Mesendoderm (in vitro differentiated cells): ENCODE measurements around the gene SELENOV.

Experiments used
- DNase-seq: peaks from one replicate; pipeline ENCODE4 v3.0.0; 2013
- H2AK5ac ChIP-seq: 2 replicates; pipeline ENCODE4 v1.6.1; 2013; ENCODE audit warnings: low read length, inconsistent platforms
- H2BK120ac ChIP-seq: 2 replicates; pipeline ENCODE4 v1.6.1; 2013; ENCODE audit warnings: low read depth, mild to moderate bottlenecking, low read length, moderate library complexity, mixed read lengths
- H2BK15ac ChIP-seq: replicated peaks from 2 replicates; pipeline ENCODE4 v1.6.1; 2013; ENCODE audit warnings: low read depth, mild to moderate bottlenecking, moderate library complexity
- H2BK5ac ChIP-seq: 2 replicates; pipeline ENCODE4 v1.6.1; 2013; ENCODE audit warnings: low read length, inconsistent platforms
- H3K18ac ChIP-seq: 2 replicates; pipeline ENCODE4 v1.6.1; 2013; ENCODE audit warnings: mild to moderate bottlenecking, low read length, mixed read lengths
- H3K23ac ChIP-seq: one replicate; pipeline ENCODE4 v1.6.1; 2013; ENCODE audit warnings: low read length
- H3K27ac ChIP-seq: 2 replicates; pipeline ENCODE4 v1.5.1; 2013; ENCODE audit warnings: low read depth, mild to moderate bottlenecking, inconsistent platforms, low read length, moderate library complexity
- H3K27me3 ChIP-seq: 2 replicates; pipeline ENCODE4 v1.6.1; 2013; ENCODE audit warnings: low read length, control low read depth, mild to moderate bottlenecking, inconsistent platforms; ENCODE audit not compliant: insufficient read depth, poor library complexity
- H3K36me3 ChIP-seq: 2 replicates; pipeline ENCODE4 v1.6.1; 2013; ENCODE audit warnings: low read length, inconsistent platforms; ENCODE audit not compliant: control insufficient read depth, insufficient read depth
- H3K4ac ChIP-seq: one replicate; pipeline ENCODE4 v1.6.1; 2013; ENCODE audit warnings: low read depth, mild to moderate bottlenecking, low read length, moderate library complexity
- H3K4me1 ChIP-seq: 2 replicates; pipeline ENCODE4 v1.6.1; 2013; ENCODE audit warnings: low read depth, low read length, inconsistent platforms; ENCODE audit not compliant: control insufficient read depth
- H3K4me2 ChIP-seq: 2 replicates; pipeline ENCODE4 v1.6.1; 2013; ENCODE audit warnings: low read length
- H3K4me3 ChIP-seq: 2 replicates; pipeline ENCODE4 v1.5.1; 2013; ENCODE audit warnings: mild to moderate bottlenecking, low read length
- H3K56ac ChIP-seq: one replicate; pipeline ENCODE4 v1.6.1; 2013; ENCODE audit warnings: low read length
- H3K79me1 ChIP-seq: 2 replicates; pipeline ENCODE4 v1.6.1; 2013; ENCODE audit warnings: low read length, inconsistent platforms
- H3K79me2 ChIP-seq: 2 replicates; pipeline ENCODE4 v1.6.1; 2013; ENCODE audit warnings: mild to moderate bottlenecking, low read length; ENCODE audit not compliant: control insufficient read depth, insufficient read depth
- H3K9ac ChIP-seq: 2 replicates; pipeline ENCODE4 v1.6.1; 2013; ENCODE audit warnings: low read length, inconsistent platforms
- H4K5ac ChIP-seq: one replicate; pipeline ENCODE4 v1.6.1; 2013; ENCODE audit warnings: low read length
- H4K8ac ChIP-seq: one replicate; pipeline ENCODE4 v1.6.1; 2013; ENCODE audit warnings: low read depth, mild to moderate bottlenecking, control low read depth, low read length, moderate library complexity
- WGBS: extraction: QIAGEN DNeasy Blood & Tissue Kit; methylation state at CpG from one replicate; pipeline ENCODE4 v1.1.7; 2013; ENCODE audit warnings: low lambda C conversion rate, missing lambda C conversion rate; ENCODE audit not compliant: insufficient coverage; ENCODE audit errors: extremely low coverage; 5-methylcytosine and 5-hydroxymethylcytosine counted together

The SELENOV gene

GRCh38 chr19:39470724-39471339, 44.1 kb upstream of the SELENOV start:
- no peaks in the 10 kb centered on the region for H3K79me2 ChIP-seq
- no peak overlapping the region for H2BK120ac ChIP-seq
- peaks cover 26% of the 10 kb centered on the region for H3K36me3 ChIP-seq
- H3K79me1 ChIP-seq, result no peaks in the 10 kb centered on the region
- H3K4me3 ChIP-seq, result no peak overlapping the region
- no peak for DNase-seq
- no peak overlapping the region for H3K18ac ChIP-seq
- no peak overlapping the region for H3K23ac ChIP-seq
- H3K4me1 ChIP-seq, result no peaks in the 10 kb centered on the region
- no peak overlapping the region for H3K56ac ChIP-seq
- no CpG with 5 or more reads among the region's 7 CpGs for WGBS
- no peak overlapping the region for H2BK5ac ChIP-seq
- H3K4ac ChIP-seq, result no peak overlapping the region
- H4K5ac ChIP-seq, result no peak overlapping the region
- H4K8ac ChIP-seq, result no peak overlapping the region
- no peak overlapping the region for H2BK15ac ChIP-seq
- H3K9ac ChIP-seq, result no peak overlapping the region
- no peak overlapping the region for H3K27ac ChIP-seq
- no peak overlapping the region for H3K4me2 ChIP-seq
- H3K27me3 ChIP-seq, result no peaks in the 10 kb centered on the region
- H2AK5ac ChIP-seq, result no peak overlapping the region

DNA sequence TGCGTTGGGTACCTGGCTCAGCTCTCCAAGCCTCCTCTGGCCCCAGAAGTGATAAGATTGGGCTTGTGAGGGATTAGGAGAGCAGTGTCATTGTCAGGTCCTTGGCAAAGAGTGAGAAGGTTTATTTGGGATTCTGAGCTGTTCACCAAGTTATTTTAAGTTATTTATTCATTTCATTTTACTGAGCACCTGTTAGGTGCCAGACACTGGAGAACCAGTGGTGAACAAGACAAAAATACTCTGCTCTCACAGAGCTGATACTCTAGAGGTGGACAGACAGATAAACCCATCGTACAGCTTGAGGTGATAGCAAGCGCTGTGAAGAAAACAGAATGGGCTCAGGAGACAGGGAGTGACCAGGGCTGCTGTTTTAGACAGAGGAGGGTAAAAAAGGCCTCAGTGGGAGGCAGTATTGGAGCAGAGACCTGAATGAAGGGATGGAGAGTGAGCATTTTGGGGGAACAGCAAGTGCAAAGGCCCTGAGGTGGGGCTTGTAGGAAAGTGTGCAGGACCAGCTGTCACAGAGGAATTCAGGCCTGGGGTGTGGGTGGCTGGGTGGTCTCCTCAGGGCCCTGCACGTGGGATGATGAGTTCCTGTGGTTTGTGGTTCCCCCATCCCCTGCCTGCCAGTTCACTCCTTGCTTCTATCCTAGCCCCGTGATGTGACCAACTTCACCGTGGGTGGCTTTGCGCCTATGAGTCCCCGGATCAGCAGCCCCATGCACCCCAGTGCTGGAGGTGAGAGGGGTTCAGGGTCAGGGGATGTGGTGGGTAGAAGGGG, 43.0 kb upstream of the SELENOV start:
- DNase-seq, result no peak
- Histone ChIP-seq H3K36me3 (peaks cover 22% of the 10 kb centered on the region), H3K23ac (no peak overlapping the region), H3K79me2 (no peaks in the 10 kb centered on the region), H4K5ac (no peak overlapping the region), H2BK15ac (no peak overlapping the region), H3K27ac (no peak overlapping the region), H3K27me3 (no peaks in the 10 kb centered on the region), H2AK5ac (no peak overlapping the region), H3K4me3 (no peak overlapping the region), H2BK5ac (no peak overlapping the region), H3K79me1 (no peaks in the 10 kb centered on the region), H3K9ac (no peak overlapping the region), H3K18ac (no peak overlapping the region), H3K56ac (no peak overlapping the region), H3K4ac (no peak overlapping the region), H3K4me2 (no peak overlapping the region), H2BK120ac (no peak overlapping the region), H4K8ac (no peak overlapping the region), H3K4me1 (no peaks in the 10 kb centered on the region)
- WGBS, result no CpG with 5 or more reads among the region's 8 CpGs

DNA sequence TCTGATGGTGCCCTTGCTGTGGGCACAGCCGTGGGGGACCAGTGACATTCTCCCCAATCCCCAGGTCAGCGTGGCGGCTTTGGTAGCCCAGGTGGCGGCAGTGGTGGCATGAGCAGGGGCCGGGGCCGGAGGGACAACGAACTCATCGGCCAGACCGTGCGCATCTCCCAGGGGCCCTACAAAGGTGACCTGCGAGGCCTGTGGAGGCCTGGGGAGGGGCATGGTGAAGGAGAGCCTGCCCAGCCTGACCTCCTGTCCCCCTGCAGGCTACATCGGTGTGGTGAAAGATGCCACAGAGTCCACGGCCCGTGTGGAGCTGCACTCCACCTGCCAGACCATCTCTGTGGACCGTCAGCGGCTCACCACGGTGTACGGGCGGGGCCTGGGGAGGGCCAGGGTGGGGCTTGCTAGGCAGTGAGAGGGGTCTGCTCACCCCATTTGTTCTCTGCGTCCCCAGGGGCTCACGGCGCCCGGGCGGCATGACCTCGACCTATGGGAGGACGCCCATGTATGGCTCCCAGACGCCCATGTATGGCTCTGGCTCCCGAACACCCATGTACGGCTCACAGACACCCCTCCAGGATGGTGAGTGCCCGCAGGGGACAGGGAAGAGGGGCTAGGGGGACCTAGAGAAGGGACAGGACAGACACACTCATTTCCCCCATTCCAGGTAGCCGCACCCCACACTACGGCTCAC, 42.0 kb upstream of the SELENOV start:
- Histone ChIP-seq H3K4ac (no peak overlapping the region), H4K8ac (no peak overlapping the region), H3K4me1 (no peaks in the 10 kb centered on the region), H3K27ac (no peak overlapping the region), H3K18ac (no peak overlapping the region), H3K27me3 (no peaks in the 10 kb centered on the region), H2BK5ac (no peak overlapping the region), H3K36me3 (peaks cover 22% of the 10 kb centered on the region), H3K79me1 (no peaks in the 10 kb centered on the region), H3K9ac (no peak overlapping the region), H3K4me2 (no peak overlapping the region), H3K79me2 (no peaks in the 10 kb centered on the region), H2BK15ac (no peak overlapping the region), H3K23ac (no peak overlapping the region), H2AK5ac (no peak overlapping the region), H2BK120ac (no peak overlapping the region), H3K56ac (no peak overlapping the region), H4K5ac (no peak overlapping the region), H3K4me3 (no peak overlapping the region)
- WGBS, result no CpG with 5 or more reads among the region's 32 CpGs
- no peak for DNase-seq

GRCh38 chr19:39473443-39473960, 41.4 kb upstream of the SELENOV start:
- Histone ChIP-seq H3K4me3 (no peak overlapping the region), H3K4me2 (no peak overlapping the region), H3K79me1 (no peaks in the 10 kb centered on the region), H2BK5ac (no peak overlapping the region), H2BK15ac (no peak overlapping the region), H3K4me1 (no peaks in the 10 kb centered on the region), H3K36me3 (peaks cover 22% of the 10 kb centered on the region), H3K9ac (no peak overlapping the region), H2AK5ac (no peak overlapping the region), H2BK120ac (no peak overlapping the region), H3K18ac (no peak overlapping the region), H3K79me2 (no peaks in the 10 kb centered on the region), H3K27me3 (no peaks in the 10 kb centered on the region), H4K8ac (no peak overlapping the region), H3K23ac (no peak overlapping the region), H3K4ac (no peak overlapping the region), H3K27ac (no peak overlapping the region), H4K5ac (no peak overlapping the region), H3K56ac (no peak overlapping the region)
- no peak for DNase-seq
- no CpG with 5 or more reads among the region's 11 CpGs for WGBS

GRCh38 chr19:39474139-39474620, 40.8 kb upstream of the SELENOV start:
- DNase-seq, result peak; percentile 78
- H3K4me1 ChIP-seq, result no peaks in the 10 kb centered on the region
- no peak overlapping the region for H4K5ac ChIP-seq
- H3K56ac ChIP-seq, result no peak overlapping the region
- H3K18ac ChIP-seq, result no peak overlapping the region
- no peak overlapping the region for H3K27ac ChIP-seq
- H3K4me3 ChIP-seq, result no peak overlapping the region
- no peak overlapping the region for H3K9ac ChIP-seq
- no peak overlapping the region for H2BK15ac ChIP-seq
- no CpG with 5 or more reads among the region's 9 CpGs for WGBS
- no peak overlapping the region for H3K23ac ChIP-seq
- H3K79me1 ChIP-seq, result no peaks in the 10 kb centered on the region
- H2BK120ac ChIP-seq, result no peak overlapping the region
- no peak overlapping the region for H3K4me2 ChIP-seq
- H3K27me3 ChIP-seq, result no peaks in the 10 kb centered on the region
- H2BK5ac ChIP-seq, result no peak overlapping the region
- H4K8ac ChIP-seq, result no peak overlapping the region
- no peaks in the 10 kb centered on the region for H3K79me2 ChIP-seq
- no peak overlapping the region for H2AK5ac ChIP-seq
- H3K36me3 ChIP-seq, result peaks cover 22% of the 10 kb centered on the region
- no peak overlapping the region for H3K4ac ChIP-seq
